Mammary epithelial cell (primary cell): ENCODE data around the gene CDKAL1.

Experiments used
- CTCF ChIP-seq, 2 donors: IDR thresholded peaks in 1 of 2; conservative IDR thresholded peaks in 1 of 2; 2 replicates each; pipeline ENCODE4 v1.5.1; 2011 to 2012; ENCODE audit warnings: inconsistent platforms in 2 of 2, low read length in 2 of 2, mild to moderate bottlenecking in 2 of 2, control low read depth in 1 of 2, low read depth in 1 of 2; ENCODE audit not compliant: insufficient read depth in 1 of 2; ENCODE audit errors: extremely low read depth in 1 of 2
- EZH2 ChIP-seq: IDR thresholded peaks from 2 replicates; pipeline ENCODE4 v1.6.1; 2012; ENCODE audit warnings: low read length, inconsistent platforms, borderline replicate concordance

GRCh38 chr6:20608356-20608755 is 74.1 kb downstream of the CDKAL1 start:
- TF ChIP-seq CTCF (conservative IDR thresholded peaks at IDR 0.05 in 1 of 2, IDR thresholded peaks at IDR 0.05 in 1 of 2; ENCODE audit: extremely low read depth in 1 of 2, insufficient read depth in 1 of 2, low read depth in 1 of 2, low read length in 2 of 2): no peak
- no peak for TF ChIP-seq EZH2
